22Rv1 (cell line): ENCODE data around the gene DUSP16.

Experiments
- ZFX ChIP-seq: fragments of 450-650 bp; IDR thresholded peaks from 2 replicates; pipeline ENCODE4 v1.6.1; 2017; ENCODE audit warnings: antibody characterized with exemption, borderline replicate concordance
- TF ChIP-seq, protein P1 (sequence below): fragments of 450-650 bp; IDR thresholded peaks from 2 replicates; pipeline ENCODE4 v1.5.1; 2017; ENCODE audit warnings: mild to moderate bottlenecking

DNA sequence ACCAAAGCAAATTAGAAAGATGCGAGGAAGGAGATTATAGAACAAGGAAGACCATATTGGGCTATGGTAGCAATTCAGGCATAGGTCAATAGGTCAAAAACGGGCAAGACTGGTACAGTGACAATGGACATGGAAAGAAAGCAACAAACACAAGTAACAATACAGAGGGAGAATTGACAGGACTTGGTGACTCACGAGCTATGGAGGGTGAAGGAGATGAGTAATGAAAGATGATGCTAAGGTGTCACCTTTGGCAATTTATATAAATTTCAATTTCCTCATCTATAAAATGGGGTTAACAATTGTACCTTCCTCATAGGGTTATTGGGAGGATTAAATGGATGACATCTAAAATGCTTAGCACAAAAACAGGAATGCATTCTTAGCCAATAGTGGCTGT, 15.1 kb upstream of the DUSP16 start:
- TF ChIP-seq, protein P1, sequence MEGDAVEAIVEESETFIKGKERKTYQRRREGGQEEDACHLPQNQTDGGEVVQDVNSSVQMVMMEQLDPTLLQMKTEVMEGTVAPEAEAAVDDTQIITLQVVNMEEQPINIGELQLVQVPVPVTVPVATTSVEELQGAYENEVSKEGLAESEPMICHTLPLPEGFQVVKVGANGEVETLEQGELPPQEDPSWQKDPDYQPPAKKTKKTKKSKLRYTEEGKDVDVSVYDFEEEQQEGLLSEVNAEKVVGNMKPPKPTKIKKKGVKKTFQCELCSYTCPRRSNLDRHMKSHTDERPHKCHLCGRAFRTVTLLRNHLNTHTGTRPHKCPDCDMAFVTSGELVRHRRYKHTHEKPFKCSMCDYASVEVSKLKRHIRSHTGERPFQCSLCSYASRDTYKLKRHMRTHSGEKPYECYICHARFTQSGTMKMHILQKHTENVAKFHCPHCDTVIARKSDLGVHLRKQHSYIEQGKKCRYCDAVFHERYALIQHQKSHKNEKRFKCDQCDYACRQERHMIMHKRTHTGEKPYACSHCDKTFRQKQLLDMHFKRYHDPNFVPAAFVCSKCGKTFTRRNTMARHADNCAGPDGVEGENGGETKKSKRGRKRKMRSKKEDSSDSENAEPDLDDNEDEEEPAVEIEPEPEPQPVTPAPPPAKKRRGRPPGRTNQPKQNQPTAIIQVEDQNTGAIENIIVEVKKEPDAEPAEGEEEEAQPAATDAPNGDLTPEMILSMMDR: no peak
- TF ChIP-seq ZFX: no peak
